ENCODE results near the gene STAC. TPM values are rescaled to one million over a fixed set of nuclear protein-coding genes. Genes with fewer than 3 reads are reported as not detected.

Gene STAC
- total RNA-seq, 1 experiment from 2014 or later: not detected

GRCh38 chr3:36488077-36488789 is 107.9 kb downstream of the STAC start:
- Mint-ChIP-seq H3K9me3 (ENCODE audit: unreplicated experiment) (peaks cover 12% of the 10 kb centered on the region), H3K27me3 (ENCODE audit: insufficient read depth, unreplicated experiment) (no peaks in the 10 kb centered on the region), H3K36me3 (ENCODE audit: insufficient read depth, unreplicated experiment) (no peaks in the 10 kb centered on the region), H3K4me3 (ENCODE audit: unreplicated experiment) (no peak overlapping the region), H3K27ac (ENCODE audit: unreplicated experiment) (no peak overlapping the region), H3K4me1 (ENCODE audit: low read depth, unreplicated experiment) (peaks cover 7% of the 10 kb centered on the region)
- Histone ChIP-seq H3K36me3 (ENCODE audit: control insufficient read depth, insufficient read depth, low read length) (no peaks in the 10 kb centered on the region), H3K9me3 (no peaks in the 10 kb centered on the region), H3K4me3 (ENCODE audit: low read depth, low read length) (no peak overlapping the region), H3K27me3 (replicated peaks; ENCODE audit: control insufficient read depth, insufficient read depth, low read length) (no peaks in the 10 kb centered on the region; the same call in 1 of the 2 replicates), H3K4me1 (peaks cover 4% of the 10 kb centered on the region; the same call in 1 of the 2 replicates)
- POLR2A ChIA-PET: no interaction called here
- intact Hi-C loops (cut with micrococcal nuclease; ENCODE audit: unreplicated experiment): no loop called here
- no TSS peak for BruUV-seq (replicated peaks)
- CTCF ChIA-PET: no interaction called here
- DNase-seq: no peak
- TF ChIP-seq CTCF (IDR thresholded peaks at IDR 0.05; ENCODE audit: insufficient read depth in 1 of 2, low read depth in 1 of 2, low read length in 1 of 2, severe bottlenecking in 1 of 2, unreplicated experiment in 1 of 2): no peak

GRCh38 chr3:36489101-36489500 is 108.8 kb downstream of the STAC start:
- peaks cover 12% of the 10 kb centered on the region for H3K9me3 Mint-ChIP-seq (ENCODE audit: unreplicated experiment)
- no peak for DNase-seq
- peaks cover 7% of the 10 kb centered on the region for H3K4me1 Mint-ChIP-seq (ENCODE audit: low read depth, unreplicated experiment)
- Histone ChIP-seq H3K9me3 (no peaks in the 10 kb centered on the region), H3K27me3 (replicated peaks; ENCODE audit: control insufficient read depth, insufficient read depth, low read length) (no peaks in the 10 kb centered on the region; the same call in 1 of the 2 replicates), H3K4me3 (ENCODE audit: low read depth, low read length) (no peak overlapping the region), H3K36me3 (ENCODE audit: control insufficient read depth, insufficient read depth, low read length) (no peaks in the 10 kb centered on the region), H3K4me1 (peaks cover 4% of the 10 kb centered on the region; the same call in 1 of the 2 replicates)
- no TSS peak for BruUV-seq (replicated peaks)
- ChIA-PET POLR2A (no interaction called here), CTCF (no interaction called here)
- intact Hi-C loops (cut with micrococcal nuclease; ENCODE audit: unreplicated experiment): no loop called here
- H3K4me3 Mint-ChIP-seq (ENCODE audit: unreplicated experiment): no peak overlapping the region
- no peak for TF ChIP-seq CTCF (IDR thresholded peaks at IDR 0.05; ENCODE audit: insufficient read depth in 1 of 2, low read depth in 1 of 2, low read length in 1 of 2, severe bottlenecking in 1 of 2, unreplicated experiment in 1 of 2)
- H3K27ac Mint-ChIP-seq (ENCODE audit: unreplicated experiment): no peak overlapping the region
- H3K27me3 Mint-ChIP-seq (ENCODE audit: insufficient read depth, unreplicated experiment): no peaks in the 10 kb centered on the region
- H3K36me3 Mint-ChIP-seq (ENCODE audit: insufficient read depth, unreplicated experiment): no peaks in the 10 kb centered on the region

GRCh38 chr3:36489679-36490425 is 109.5 kb downstream of the STAC start:
- Histone ChIP-seq H3K27me3 (replicated peaks; ENCODE audit: control insufficient read depth, insufficient read depth, low read length) (no peaks in the 10 kb centered on the region; the same call in 1 of the 2 replicates), H3K36me3 (ENCODE audit: control insufficient read depth, insufficient read depth, low read length) (no peaks in the 10 kb centered on the region), H3K9me3 (no peaks in the 10 kb centered on the region), H3K4me1 (peaks cover 4% of the 10 kb centered on the region; the same call in 1 of the 2 replicates), H3K4me3 (ENCODE audit: low read depth, low read length) (no peak overlapping the region)
- intact Hi-C loops (cut with micrococcal nuclease; ENCODE audit: unreplicated experiment): no loop called here
- Mint-ChIP-seq H3K27ac (ENCODE audit: unreplicated experiment) (no peak overlapping the region), H3K27me3 (ENCODE audit: insufficient read depth, unreplicated experiment) (no peaks in the 10 kb centered on the region), H3K4me3 (ENCODE audit: unreplicated experiment) (no peak overlapping the region), H3K4me1 (ENCODE audit: low read depth, unreplicated experiment) (peaks cover 7% of the 10 kb centered on the region), H3K36me3 (ENCODE audit: insufficient read depth, unreplicated experiment) (no peaks in the 10 kb centered on the region), H3K9me3 (ENCODE audit: unreplicated experiment) (peaks cover 12% of the 10 kb centered on the region)
- ChIA-PET CTCF (no interaction called here), POLR2A (no interaction called here)
- no peak for TF ChIP-seq CTCF (IDR thresholded peaks at IDR 0.05; ENCODE audit: insufficient read depth in 1 of 2, low read depth in 1 of 2, low read length in 1 of 2, severe bottlenecking in 1 of 2, unreplicated experiment in 1 of 2)
- no peak for DNase-seq
- BruUV-seq (replicated peaks): no TSS peak

Data from Caco-2 (cell line).